IPS-NIHi7 (cell line): Measurements from ENCODE around the gene FAM118B.

Source experiments
- DNase-seq: peaks from one replicate; pipeline ENCODE4 v3.0.0; 2012; ENCODE audit warnings: mixed read lengths; ENCODE audit errors: extremely low spot score

The FAM118B gene

GRCh38 chr11:126211236-126212088, at the start of gene FAM118B, which contains the start of gene RPUSD4:
Gene FAM118B (plus strand): TSS chr11:126211782. CDS start chr11:126235002, 23,220 bp downstream.
Gene RPUSD4 (minus strand): TSS chr11:126211650. CDS start chr11:126211638, 12 bp downstream.
- DNase-seq, result peak; percentile 100

GRCh38 chr11:126162306-126163030, 49.1 kb upstream of the FAM118B start:
- no peak for DNase-seq

- DNase-seq, result no peak
These were observed 48.4 kb upstream of the FAM118B start for GRCh38 chr11:126163074-126163700.

GRCh38 chr11:126163779-126164178, 47.8 kb upstream of the FAM118B start:
- no peak for DNase-seq

- DNase-seq, result no peak
These were observed 46.8 kb upstream of the FAM118B start for GRCh38 chr11:126164781-126165180.

- no peak for DNase-seq
These were observed 46.3 kb upstream of the FAM118B start for GRCh38 chr11:126165311-126165720.

- DNase-seq, result no peak
These were observed 45.8 kb upstream of the FAM118B start for GRCh38 chr11:126165757-126166156.

- DNase-seq, result no peak
These were observed 45.2 kb upstream of the FAM118B start for GRCh38 chr11:126166413-126166812.

- no peak for DNase-seq
These were observed 44.1 kb upstream of the FAM118B start for GRCh38 chr11:126167488-126167887.

GRCh38 chr11:126169291-126169690, 42.3 kb upstream of the FAM118B start:
- no peak for DNase-seq

GRCh38 chr11:126172596-126173038, 39.0 kb upstream of the FAM118B start:
- no peak for DNase-seq

GRCh38 chr11:126173257-126173656, 38.3 kb upstream of the FAM118B start:
- no peak for DNase-seq

GRCh38 chr11:126174816-126175215, 36.8 kb upstream of the FAM118B start:
- DNase-seq, result no peak

- no peak for DNase-seq
These were observed 36.2 kb upstream of the FAM118B start for GRCh38 chr11:126175393-126175792.

- no peak for DNase-seq
These were observed 34.6 kb upstream of the FAM118B start for GRCh38 chr11:126176853-126177470.

GRCh38 chr11:126181939-126182730, 29.4 kb upstream of the FAM118B start:
- DNase-seq, result no peak

GRCh38 chr11:126182787-126183445, 28.7 kb upstream of the FAM118B start:
- DNase-seq, result no peak

GRCh38 chr11:126185259-126186024, 26.1 kb upstream of the FAM118B start:
- DNase-seq, result no peak

- DNase-seq, result no peak
These were observed 25.4 kb upstream of the FAM118B start for GRCh38 chr11:126186025-126186698.
